Esophagus muscularis mucosa (tissue), 4 donors: ENCODE measurements around the gene CLSTN1.

ENCODE experiments used
- CTCF ChIP-seq, 3 experiments: fragments of 200-600 bp in 2 of 3; fragments of 450-650 bp in 1 of 3; sonication (generic) in 2 of 3; IDR thresholded peaks; one replicate each; pipeline ENCODE4 v1.5.1; 2017 to 2019; ENCODE audit warnings: antibody characterized with exemption in 3 of 3, mild to moderate bottlenecking in 2 of 3, moderate library complexity in 1 of 3
- EP300 ChIP-seq: sonication (generic); formaldehyde crosslinking; IDR thresholded peaks from one replicate; pipeline ENCODE4 v1.6.1; 2017; ENCODE audit warnings: antibody characterized with exemption
- POLR2AphosphoS5 ChIP-seq, 2 donors: sonication (generic); formaldehyde crosslinking; IDR thresholded peaks; one replicate each; pipeline ENCODE4 v1.6.1; 2017; ENCODE audit warnings: antibody characterized with exemption in 2 of 2

GRCh38 chr1:9726406-9726805 lies 97.4 kb downstream of the CLSTN1 start:
- TF ChIP-seq CTCF (IDR thresholded peaks at IDR 0.05) (no peak), POLR2AphosphoS5 (IDR thresholded peaks at IDR 0.05) (no peak), EP300 (no peak)
